Measurements from ENCODE around the gene SLC16A4. TPM values are rescaled to one million over a fixed set of nuclear protein-coding genes. Genes with fewer than 3 reads are reported as not detected.
A peak's percentile ranks its signal among the peaks of the same experiment; 100 is the strongest.

Gene SLC16A4
- total and polyA plus RNA-seq, 2 of the 8 experiments (the other 6 are each of a cell fraction or from before 2014, with no cell fraction given): 0.30 to 0.43 TPM

DNA sequence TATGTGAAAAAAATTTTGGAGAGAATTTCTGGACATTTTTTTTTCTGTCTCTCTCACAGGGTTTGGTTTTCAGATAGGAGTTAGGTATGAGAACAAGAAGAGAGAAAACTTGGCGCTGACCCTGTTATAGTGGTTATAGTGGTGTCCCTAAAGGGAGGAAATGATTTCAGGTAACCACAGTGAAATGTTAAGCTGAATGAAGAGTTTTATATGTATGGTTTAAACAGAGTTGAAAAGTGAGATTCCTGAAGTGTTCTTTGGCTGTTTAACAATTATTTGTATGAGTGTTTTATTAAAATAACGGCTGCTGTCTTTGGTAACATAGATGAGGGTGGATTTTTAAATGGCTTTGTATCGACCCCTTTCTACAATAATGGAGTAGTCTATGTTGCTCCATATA lies 45.3 kb downstream of the SLC16A4 start:
- peak overlapping the region in 1 of 4 experiments; percentile 93; a peak in 1 of 8 replicates for H3K4me3 ChIP-seq (ENCODE audit: extremely low read depth in 1 of 4, insufficient read depth in 2 of 4, low read depth in 3 of 4, low read length in 4 of 4)
- POLR2A ChIA-PET (ENCODE audit: partially characterized antibody): interaction anchor here (0.6 to 4.8 kb wide), 4 partner anchors 7 to 277 kb away, joined by 3 to 47 read pairs (median 4); partner anchors contain the start of gene RBM15

More for the DNA sequence above, 45.3 kb downstream of the SLC16A4 start:
- no peak overlapping the region for H2BK12ac ChIP-seq (ENCODE audit: low read depth, low read length)
- peaks cover 47 to 100% of the 10 kb centered on the region in 2 experiments for H3K79me2 ChIP-seq (ENCODE audit: control insufficient read depth in 1 of 2, insufficient read depth in 2 of 2, low read length in 2 of 2)
- H2BK5ac ChIP-seq (ENCODE audit: low read depth, low read length): no peak overlapping the region
- no peak overlapping the region for H3K4ac ChIP-seq (replicated peaks; ENCODE audit: insufficient read length, low read depth, low read length)
- no peak overlapping the region for H3K27ac ChIP-seq (ENCODE audit: low read depth, low read length)
- H3K56ac ChIP-seq (replicated peaks; ENCODE audit: insufficient read length, low read depth, low read length): no peak overlapping the region
- H3K18ac ChIP-seq (ENCODE audit: extremely low read depth, low read length): no peak overlapping the region
- no peak overlapping the region for H2AK5ac ChIP-seq (ENCODE audit: low read depth, low read length)
- H2BK20ac ChIP-seq (ENCODE audit: low read length): no peak overlapping the region
- H4K20me1 ChIP-seq (replicated peaks in 1 of 2; ENCODE audit: control insufficient read depth in 1 of 2, insufficient read depth in 2 of 2, low read length in 2 of 2): peaks cover 43 to 46% of the 10 kb centered on the region in 2 experiments
- no peak overlapping the region; a peak in 1 of 4 replicates for H3K4me2 ChIP-seq (ENCODE audit: insufficient read depth in 1 of 2, low read depth in 2 of 2, low read length in 2 of 2)
- H2BK15ac ChIP-seq (ENCODE audit: low read length): no peak overlapping the region
- H3K23ac ChIP-seq (ENCODE audit: insufficient read length): no peak overlapping the region
- H4K5ac ChIP-seq (ENCODE audit: insufficient read length, low read depth, low read length): no peak overlapping the region
- H4K8ac ChIP-seq (ENCODE audit: extremely low read depth, insufficient read depth, low read length): no peak overlapping the region
- H3K9me3 ChIP-seq (ENCODE audit: insufficient read depth in 2 of 2, low read depth in 1 of 2, low read length in 1 of 2): no peaks in the 10 kb centered on the region
- H3K14ac ChIP-seq (ENCODE audit: insufficient read length): no peak overlapping the region
- peaks cover 11 to 27% (median 19%) of the 10 kb centered on the region in 4 experiments for H3K4me1 ChIP-seq (replicated peaks in 1 of 4; ENCODE audit: control insufficient read depth in 3 of 4, insufficient read depth in 4 of 4, low read length in 3 of 4)
- peaks cover 3% of the 10 kb centered on the region; the same call in 1 of the 2 replicates for H3K23me2 ChIP-seq (ENCODE audit: low read depth, low read length)
- no peak overlapping the region for H2BK120ac ChIP-seq (replicated peaks; ENCODE audit: low read depth, low read length)
- H3K36me3 ChIP-seq (ENCODE audit: control insufficient read depth in 2 of 4, insufficient read depth in 4 of 4, low read length in 3 of 4): peaks cover 0 to 62% (median 13%) of the 10 kb centered on the region in 4 experiments; a peak in 7 of 8 replicates
- H3K9ac ChIP-seq (replicated peaks in 1 of 4; ENCODE audit: extremely low read depth in 1 of 4, low read depth in 3 of 4, low read length in 3 of 4): no peak overlapping the region
- no peaks in the 10 kb centered on the region for H3K27me3 ChIP-seq (replicated peaks in 1 of 4; ENCODE audit: control insufficient read depth in 3 of 4, extremely low read depth in 1 of 4, insufficient read depth in 3 of 4, low read length in 3 of 4)
- H2AFZ ChIP-seq (ENCODE audit: low read length): no peak overlapping the region
- WGBS, 2 experiments (ENCODE audit: extremely low coverage in 1 of 2, insufficient coverage in 1 of 2, insufficient read length in 1 of 2, insufficient replicate concordance in 2 of 2, low coverage in 1 of 2, low lambda C conversion rate in 2 of 2, missing lambda C conversion rate in 1 of 2): 90% methylated on average over 3 of the region's 3 CpGs; no CpG with 5 or more reads in 1 of the 2 experiments
- CTCF ChIA-PET (ENCODE audit: partially characterized antibody): interaction anchor here (1.1 kb wide), 1 partner anchor 33 kb away, joined by 3 read pairs; no protein-coding TSS in a partner anchor
- H3K79me1 ChIP-seq (ENCODE audit: low read depth, low read length): peaks cover 13% of the 10 kb centered on the region
- FAIRE-seq: no peak
- H4K91ac ChIP-seq (replicated peaks; ENCODE audit: insufficient read length, low read length): no peak overlapping the region
- no peak for DNase-seq (ENCODE audit: low read depth in 1 of 2, low spot score in 2 of 2)
- TF ChIP-seq, protein P1, sequence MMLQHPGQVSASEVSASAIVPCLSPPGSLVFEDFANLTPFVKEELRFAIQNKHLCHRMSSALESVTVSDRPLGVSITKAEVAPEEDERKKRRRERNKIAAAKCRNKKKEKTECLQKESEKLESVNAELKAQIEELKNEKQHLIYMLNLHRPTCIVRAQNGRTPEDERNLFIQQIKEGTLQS (IDR thresholded peaks at IDR 0.05; ENCODE audit: insufficient read depth, low read depth, low read length): no peak
- TF ChIP-seq CREB1 (IDR thresholded peaks at IDR 0.05): no peak
- TF ChIP-seq TAF1 (IDR thresholded peaks at IDR 0.05; ENCODE audit: low read depth, low read length): no peak
- no peak for TF ChIP-seq RNF2 (IDR thresholded peaks at IDR 0.05; ENCODE audit: borderline replicate concordance, low read depth, low read length, missing control alignments, poor library complexity, severe bottlenecking)
- TF ChIP-seq TCF12 (IDR thresholded peaks at IDR 0.05; ENCODE audit: low read depth, low read length): no peak
- no peak for TF ChIP-seq POLR2AphosphoS5 (IDR thresholded peaks at IDR 0.05; ENCODE audit: low read depth, low read length)
- no peak for TF ChIP-seq KDM5A (IDR thresholded peaks at IDR 0.05; ENCODE audit: low read length)
- TF ChIP-seq HDAC6 (IDR thresholded peaks at IDR 0.05; ENCODE audit: low read depth, low read length): no peak
- TF ChIP-seq TBP (IDR thresholded peaks at IDR 0.05; ENCODE audit: low read depth, low read length): no peak

All from H1 (cell line).